G401.6 (cell line): ENCODE results near the gene PANX1.

ENCODE experiments used
- FAIRE-seq: peaks from 2 replicates; lab custom pipeline; 2012; peaks lifted over from hg19 to GRCh38; lab: Jason Lieb, UNC

Gene PANX1

GRCh38 chr11:94185416-94186084, 56.9 kb downstream of the PANX1 start:
- no peak for FAIRE-seq

GRCh38 chr11:94186342-94187203, 57.9 kb downstream of the PANX1 start:
- FAIRE-seq: no peak

- FAIRE-seq: no peak
Observed at GRCh38 chr11:94193288-94193687, 64.6 kb downstream of the PANX1 start.

GRCh38 chr11:94194712-94195111, 66.1 kb downstream of the PANX1 start:
- no peak for FAIRE-seq

- no peak for FAIRE-seq
Observed at GRCh38 chr11:94196363-94196762, 67.7 kb downstream of the PANX1 start.

GRCh38 chr11:94198718-94199117, 70.1 kb downstream of the PANX1 start:
- FAIRE-seq: no peak

- no peak for FAIRE-seq
Observed at GRCh38 chr11:94199136-94200130, 70.8 kb downstream of the PANX1 start.

GRCh38 chr11:94201004-94201465, 72.4 kb downstream of the PANX1 start:
- FAIRE-seq: no peak

- no peak for FAIRE-seq
Observed at GRCh38 chr11:94203070-94203469, 74.4 kb downstream of the PANX1 start.

- FAIRE-seq: no peak
Observed at GRCh38 chr11:94211261-94211830, 82.7 kb downstream of the PANX1 start.

GRCh38 chr11:94212898-94213297, 84.3 kb downstream of the PANX1 start:
- no peak for FAIRE-seq

- no peak for FAIRE-seq
Observed at GRCh38 chr11:94217705-94218104, 89.1 kb downstream of the PANX1 start.

GRCh38 chr11:94218372-94218771, 89.7 kb downstream of the PANX1 start:
- FAIRE-seq: no peak

- FAIRE-seq: no peak
Observed at GRCh38 chr11:94219771-94220170, 91.1 kb downstream of the PANX1 start.

- no peak for FAIRE-seq
Observed at GRCh38 chr11:94224078-94224477, 95.4 kb downstream of the PANX1 start.
